H9 (cell line): ENCODE measurements around the gene TCF7L1. TPM values are rescaled to one million over a fixed set of nuclear protein-coding genes. Genes with fewer than 3 reads are reported as not detected.

Source experiments
- DNase-seq: peaks from one replicate; pipeline ENCODE4 v3.0.0-alpha.2; 2017
- H2AFZ ChIP-seq: one replicate; pipeline ENCODE4 v1.6.1; 2013; ENCODE audit warnings: mild to moderate bottlenecking, low read length, control low read depth, moderate library complexity
- H2AK5ac ChIP-seq: 2 replicates; pipeline ENCODE4 v1.6.1; 2013; ENCODE audit warnings: low read length, control low read depth, mixed read lengths; ENCODE audit not compliant: insufficient read length
- H2BK120ac ChIP-seq: one replicate; pipeline ENCODE4 v1.6.1; 2013; ENCODE audit warnings: low read depth, mild to moderate bottlenecking, low read length, control low read depth, inconsistent platforms; ENCODE audit not compliant: poor library complexity, severe bottlenecking
- H2BK12ac ChIP-seq: 2 replicates; pipeline ENCODE4 v1.6.1; 2013; ENCODE audit warnings: low read length, control low read depth, mixed read lengths, low read depth; ENCODE audit not compliant: insufficient read length
- H2BK15ac ChIP-seq: 2 replicates; pipeline ENCODE4 v1.6.1; 2013; ENCODE audit warnings: low read depth, low read length, control low read depth
- H2BK20ac ChIP-seq: one replicate; pipeline ENCODE4 v1.6.1; 2013; ENCODE audit warnings: low read depth, mild to moderate bottlenecking, low read length, control low read depth, inconsistent platforms; ENCODE audit not compliant: poor library complexity, severe bottlenecking
- H2BK5ac ChIP-seq: 2 replicates; pipeline ENCODE4 v1.6.1; 2013; ENCODE audit warnings: low read length, control low read depth, mixed read lengths; ENCODE audit not compliant: insufficient read length
- H3K14ac ChIP-seq: 2 replicates; pipeline ENCODE4 v1.6.1; 2013; ENCODE audit warnings: low read length, control low read depth; ENCODE audit not compliant: insufficient read depth
- H3K18ac ChIP-seq: 2 replicates; pipeline ENCODE4 v1.6.1; 2013; ENCODE audit warnings: low read depth, mild to moderate bottlenecking, mixed read lengths, low read length, control low read depth; ENCODE audit not compliant: insufficient read length
- H3K23ac ChIP-seq: 2 replicates; pipeline ENCODE4 v1.6.1; 2013; ENCODE audit warnings: low read length, control low read depth, mixed read lengths, low read depth; ENCODE audit not compliant: insufficient read length
- H3K23me2 ChIP-seq: 2 replicates; pipeline ENCODE4 v1.6.1; 2013; ENCODE audit warnings: low read depth, mild to moderate bottlenecking, mixed read lengths, low read length, control low read depth; ENCODE audit not compliant: insufficient read length, poor library complexity, severe bottlenecking
- H3K27ac ChIP-seq: 2 replicates; pipeline ENCODE4 v1.5.1; 2013; ENCODE audit warnings: low read length, control low read depth, mixed read lengths, low read depth; ENCODE audit not compliant: insufficient read length
- H3K27me3 ChIP-seq: 2 replicates; pipeline ENCODE4 v1.6.1; 2013; ENCODE audit warnings: low read length, control low read depth, inconsistent platforms; ENCODE audit not compliant: insufficient read depth
- H3K4ac ChIP-seq: 2 replicates; pipeline ENCODE4 v1.6.1; 2013; ENCODE audit warnings: low read depth, mild to moderate bottlenecking, control low read depth, inconsistent platforms, low read length, moderate library complexity
- H3K4me1 ChIP-seq: 2 replicates; pipeline ENCODE4 v1.6.1; 2013; ENCODE audit warnings: low read length, control low read depth, inconsistent platforms; ENCODE audit not compliant: insufficient read depth
- H3K4me2 ChIP-seq: 2 replicates; pipeline ENCODE4 v1.6.1; 2013; ENCODE audit warnings: low read length, control low read depth, mixed read lengths; ENCODE audit not compliant: insufficient read length, insufficient read depth
- H3K56ac ChIP-seq: 2 replicates; pipeline ENCODE4 v1.6.1; 2013; ENCODE audit warnings: low read depth, mild to moderate bottlenecking, mixed read lengths, low read length, control low read depth; ENCODE audit not compliant: insufficient read length
- H3K79me1 ChIP-seq: 2 replicates; pipeline ENCODE4 v1.6.1; 2013; ENCODE audit warnings: low read depth, mild to moderate bottlenecking, moderate library complexity, low read length, control low read depth, inconsistent platforms; ENCODE audit not compliant: insufficient read depth, poor library complexity, severe bottlenecking
- H3K79me2 ChIP-seq: 2 replicates; pipeline ENCODE4 v1.6.1; 2013; ENCODE audit warnings: low read length, control low read depth, inconsistent platforms; ENCODE audit not compliant: insufficient read depth
- H3K9ac ChIP-seq: 2 replicates; pipeline ENCODE4 v1.6.1; 2013; ENCODE audit warnings: low read length, control low read depth, mixed read lengths; ENCODE audit not compliant: insufficient read length; ENCODE audit errors: extremely low read depth
- H3K9me3 ChIP-seq: one replicate; pipeline ENCODE4 v1.6.1; 2013; ENCODE audit warnings: low read depth, low read length, inconsistent platforms; ENCODE audit not compliant: control insufficient read depth
- H3T11ph ChIP-seq: one replicate; pipeline ENCODE4 v1.6.1; 2013; ENCODE audit warnings: mild to moderate bottlenecking, low read length, control low read depth, inconsistent platforms
- H4K20me1 ChIP-seq: one replicate; pipeline ENCODE4 v1.6.1; 2013; ENCODE audit not compliant: control insufficient read depth, insufficient read length, insufficient read depth
- H4K5ac ChIP-seq: 2 replicates; pipeline ENCODE4 v1.6.1; 2013; ENCODE audit warnings: low read depth, mild to moderate bottlenecking, mixed read lengths, low read length, control low read depth; ENCODE audit not compliant: insufficient read length
- H4K8ac ChIP-seq: replicated peaks from 2 replicates; pipeline ENCODE4 v1.6.1; 2013; ENCODE audit warnings: low read length, control low read depth, mixed read lengths, low read depth; ENCODE audit not compliant: insufficient read length
- H4K91ac ChIP-seq: 2 replicates; pipeline ENCODE4 v1.6.1; 2013; ENCODE audit warnings: low read depth, mild to moderate bottlenecking, moderate library complexity, mixed read lengths, low read length, control low read depth; ENCODE audit not compliant: insufficient read length
- H3K27ac Mint-ChIP-seq, 3 experiments: 2 replicates in 2 of 3; 3 replicates in 1 of 3; pipeline ENCODE4 v1.8.0; 2020 to 2021; ENCODE audit warnings: mixed read lengths in 3 of 3, mild to moderate bottlenecking in 1 of 3, moderate library complexity in 1 of 3
- H3K27me3 Mint-ChIP-seq: 2 replicates; pipeline ENCODE4 v1.8.0; 2021; ENCODE audit warnings: low read depth, mild to moderate bottlenecking, moderate library complexity, mixed read lengths
- H3K36me3 Mint-ChIP-seq, 3 experiments: 2 replicates in 2 of 3; 3 replicates in 1 of 3; pipeline ENCODE4 v1.8.0; 2020 to 2021; ENCODE audit warnings: low read depth in 3 of 3, mixed read lengths in 3 of 3; ENCODE audit not compliant: insufficient read depth in 1 of 3
- H3K4me1 Mint-ChIP-seq, 2 experiments: 2 replicates each; pipeline ENCODE4 v1.8.0; 2020; ENCODE audit warnings: mixed read lengths in 2 of 2
- H3K4me3 Mint-ChIP-seq, 2 experiments: 2 replicates in 1 of 2; 3 replicates in 1 of 2; pipeline ENCODE4 v1.8.0; 2020 to 2021; ENCODE audit warnings: mild to moderate bottlenecking in 2 of 2, mixed read lengths in 2 of 2, moderate library complexity in 1 of 2
- H3K9me3 Mint-ChIP-seq, 2 experiments: 2 replicates in 1 of 2; 3 replicates in 1 of 2; pipeline ENCODE4 v1.8.0; 2020; ENCODE audit warnings: mild to moderate bottlenecking in 2 of 2, mixed read lengths in 2 of 2, moderate library complexity in 1 of 2
- WGBS: extraction: QIAGEN DNeasy Blood & Tissue Kit; methylation state at CpG from one replicate; pipeline ENCODE4 v1.1.7; 2013; ENCODE audit warnings: missing lambda C conversion rate, low lambda C conversion rate, mixed read lengths; ENCODE audit not compliant: insufficient read length; ENCODE audit errors: extremely low coverage; 5-methylcytosine and 5-hydroxymethylcytosine counted together
- total RNA-seq: library from RNA; stranded (reverse); gene quantifications from 2 replicates; pipeline ENCODE4 v1.2.1, GENCODE V29; 2021
- TF ChIP-seq, protein P1 (sequence below): fragments of 200-600 bp; sonication (generic); conservative IDR thresholded peaks from 3 replicates; pipeline ENCODE4 v1.8.0; 2021; ENCODE audit warnings: antibody characterized with exemption, mild to moderate bottlenecking

Gene TCF7L1
- total RNA-seq, 1 experiment from 2014 or later = 112 TPM

DNA sequence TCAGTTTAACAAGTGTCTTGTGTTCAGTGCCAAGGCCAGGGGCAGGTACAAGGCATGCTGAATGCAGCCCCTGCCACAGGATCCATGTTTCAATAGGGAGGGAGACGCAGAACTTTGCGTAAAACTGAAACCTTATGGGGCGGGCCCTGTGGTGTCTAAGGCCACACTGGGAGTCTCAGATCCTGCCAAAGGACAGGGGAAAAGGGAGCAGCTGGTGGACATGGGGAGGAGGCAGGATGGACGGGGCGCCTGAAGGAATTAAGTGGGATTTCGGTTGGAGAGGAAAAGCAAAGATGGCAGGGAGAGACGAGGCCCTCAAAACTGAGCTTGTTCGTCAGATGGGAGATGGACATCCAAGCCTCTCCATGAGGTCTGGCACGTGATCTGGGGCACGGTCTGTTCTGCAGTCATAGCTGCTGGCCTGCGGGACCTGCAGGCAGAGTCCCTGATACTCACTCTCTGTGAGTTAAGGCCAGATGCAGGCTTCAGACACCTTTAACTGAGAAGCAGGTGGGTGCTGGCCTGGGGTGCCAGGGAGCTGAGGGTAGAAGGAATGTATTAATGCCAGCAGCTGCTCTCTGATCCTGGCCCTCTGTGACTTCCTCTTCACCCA lies 48.8 kb downstream of the TCF7L1 start:
- Histone ChIP-seq H3K18ac (no peak overlapping the region), H3K4ac (no peak overlapping the region), H3K79me1 (peaks cover 5% of the 10 kb centered on the region), H3K9me3 (no peaks in the 10 kb centered on the region), H3K9ac (no peak overlapping the region), H3K14ac (no peak overlapping the region), H2BK120ac (no peak overlapping the region), H2AFZ (no peak overlapping the region), H3K27me3 (no peaks in the 10 kb centered on the region), H3K23ac (no peak overlapping the region), H2BK5ac (no peak overlapping the region), H2BK20ac (no peak overlapping the region), H3K79me2 (peaks cover 26% of the 10 kb centered on the region; the same call in 1 of the 2 replicates), H3K4me1 (peaks cover 27% of the 10 kb centered on the region; the same call in 1 of the 2 replicates), H3T11ph (no peak overlapping the region), H3K23me2 (no peaks in the 10 kb centered on the region), H3K56ac (no peak overlapping the region), H4K20me1 (no peaks in the 10 kb centered on the region), H4K8ac (no peak overlapping the region), H2AK5ac (no peak overlapping the region), H4K91ac (no peak overlapping the region), H3K4me2 (no peak overlapping the region), H2BK12ac (no peak overlapping the region), H4K5ac (no peak overlapping the region), H2BK15ac (no peak overlapping the region), H3K27ac (no peak overlapping the region)
- WGBS = no CpG with 5 or more reads among the region's 11 CpGs
- Mint-ChIP-seq H3K4me1 (peaks cover 76 to 79% of the 10 kb centered on the region in 2 experiments), H3K27me3 (no peaks in the 10 kb centered on the region), H3K9me3 (no peaks in the 10 kb centered on the region), H3K36me3 (peaks cover 12 to 22% (median 21%) of the 10 kb centered on the region in 3 experiments), H3K4me3 (no peak overlapping the region), H3K27ac (peak overlapping the region; percentile 58 to 93 (median 89); a peak in 6 of 7 replicates)
- no peak for DNase-seq
- TF ChIP-seq, protein P1, sequence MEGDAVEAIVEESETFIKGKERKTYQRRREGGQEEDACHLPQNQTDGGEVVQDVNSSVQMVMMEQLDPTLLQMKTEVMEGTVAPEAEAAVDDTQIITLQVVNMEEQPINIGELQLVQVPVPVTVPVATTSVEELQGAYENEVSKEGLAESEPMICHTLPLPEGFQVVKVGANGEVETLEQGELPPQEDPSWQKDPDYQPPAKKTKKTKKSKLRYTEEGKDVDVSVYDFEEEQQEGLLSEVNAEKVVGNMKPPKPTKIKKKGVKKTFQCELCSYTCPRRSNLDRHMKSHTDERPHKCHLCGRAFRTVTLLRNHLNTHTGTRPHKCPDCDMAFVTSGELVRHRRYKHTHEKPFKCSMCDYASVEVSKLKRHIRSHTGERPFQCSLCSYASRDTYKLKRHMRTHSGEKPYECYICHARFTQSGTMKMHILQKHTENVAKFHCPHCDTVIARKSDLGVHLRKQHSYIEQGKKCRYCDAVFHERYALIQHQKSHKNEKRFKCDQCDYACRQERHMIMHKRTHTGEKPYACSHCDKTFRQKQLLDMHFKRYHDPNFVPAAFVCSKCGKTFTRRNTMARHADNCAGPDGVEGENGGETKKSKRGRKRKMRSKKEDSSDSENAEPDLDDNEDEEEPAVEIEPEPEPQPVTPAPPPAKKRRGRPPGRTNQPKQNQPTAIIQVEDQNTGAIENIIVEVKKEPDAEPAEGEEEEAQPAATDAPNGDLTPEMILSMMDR = no peak
